ENCODE measurements around the gene MACO1. TPM values are rescaled to one million over a fixed set of nuclear protein-coding genes. Genes with fewer than 3 reads are reported as not detected.

The MACO1 gene
- total RNA-seq, result 16.9 and 17.5 TPM in 2 replicates

GRCh38 chr1:25430073-25430966 lies at the start of gene MACO1:
MACO1 (plus strand) TSS chr1:25430897; CDS start chr1:25431099, 202 bp downstream.

GRCh38 chr1:25420715-25421114 lies 10.0 kb upstream of the MACO1 start, which contains the start of gene RHCE:
RHCE (minus strand) TSS chr1:25420825; CDS start chr1:25420786, 39 bp downstream.

GRCh38 chr1:25543425-25544242 lies 112.9 kb downstream of the MACO1 start, which contains the start of gene LDLRAP1:
LDLRAP1 (plus strand) TSS chr1:25543606; CDS start chr1:25543699, 93 bp downstream.

Other genes with a start within 250 kb of the MACO1 start
- 32.5 and 75.0 TPM in 2 replicates for gene SYF2, start 198.4 kb upstream of the MACO1 start, total RNA-seq
- gene RSRP1, start 183.4 kb upstream of the MACO1 start, total RNA-seq, result 10.1 and 45.2 TPM in 2 replicates
- gene RHD, start 158.4 kb upstream of the MACO1 start, total RNA-seq, result not detected in 2 replicates
- gene TMEM50A, start 92.6 kb upstream of the MACO1 start, total RNA-seq, result 71.4 and 85.1 TPM in 2 replicates
- 0.56 and 1.3 TPM in 2 replicates for gene RHCE, start 10.1 kb upstream of the MACO1 start, total RNA-seq
- gene LDLRAP1, start 112.7 kb downstream of the MACO1 start, total RNA-seq, result 5.6 and 10.3 TPM in 2 replicates
- gene MAN1C1, start 185.9 kb downstream of the MACO1 start, total RNA-seq, result 0.65 and 2.9 TPM in 2 replicates

Measured in epithelial cell of alveolus of lung (primary cell).